Vagina (tissue), 2 donors: ENCODE data around the gene KCNH1.

Experiments
- CTCF ChIP-seq, 3 experiments: fragments of 450-650 bp in 2 of 3; fragments of 200-600 bp in 1 of 3; sonication (generic) in 1 of 3; IDR thresholded peaks; one replicate each; pipeline ENCODE4 v1.5.1; 2017 to 2019; ENCODE audit warnings: antibody characterized with exemption in 3 of 3, mild to moderate bottlenecking in 2 of 3, moderate library complexity in 2 of 3
- POLR2A ChIP-seq, 2 donors: fragments of 450-650 bp; IDR thresholded peaks; one replicate each; pipeline ENCODE4 v1.6.1; 2017; ENCODE audit warnings: antibody characterized with exemption in 2 of 2, mild to moderate bottlenecking in 2 of 2, moderate library complexity in 2 of 2
- POLR2AphosphoS5 ChIP-seq, 2 donors: sonication (generic); formaldehyde crosslinking; IDR thresholded peaks; one replicate each; pipeline ENCODE4 v1.9.0; 2017; ENCODE audit warnings: antibody characterized with exemption in 2 of 2, mild to moderate bottlenecking in 2 of 2, low read depth in 1 of 2; ENCODE audit not compliant: insufficient read depth in 1 of 2

- TF ChIP-seq POLR2A (IDR thresholded peaks at IDR 0.05) (no peak), POLR2AphosphoS5 (IDR thresholded peaks at IDR 0.05; ENCODE audit: insufficient read depth in 1 of 2, low read depth in 1 of 2) (no peak), CTCF (IDR thresholded peaks at IDR 0.05) (no peak)
Measured at GRCh38 chr1:210686841-210687240, 447.1 kb downstream of the KCNH1 start.
